SK-N-SH (cell line): ENCODE measurements around the gene TLN1. TPM values are rescaled to one million over a fixed set of nuclear protein-coding genes. Genes with fewer than 3 reads are reported as not detected.
A peak's percentile ranks its signal among the peaks of the same experiment; 100 is the strongest.

Experiments
- CTCF ChIA-PET: fragments of 300-600, 350-600 bp; formaldehyde crosslinking; extraction: SDS; loops from one replicate; lab custom pipeline; 2021; lab: Yijun Ruan, JAX
- POLR2A ChIA-PET: fragments of 350-600 bp; sonication (Branson Sonifier 250); formaldehyde crosslinking; extraction: SDS; loops from one replicate; lab custom pipeline; 2020; ENCODE audit warnings: antibody characterized with exemption, inconsistent platforms; lab: Yijun Ruan, JAX
- DNase-seq: peaks from one replicate; pipeline ENCODE4 v3.0.0; 2012
- H2AFZ ChIP-seq: fragments of 200-600 bp; sonication (generic); 2 replicates; pipeline ENCODE4 v1.8.1; 2016; ENCODE audit warnings: antibody characterized with exemption, mild to moderate bottlenecking, low read depth
- H3F3A ChIP-seq: fragments of 200-600 bp; sonication (generic); replicated peaks from 2 replicates; pipeline ENCODE3; 2016; ENCODE audit warnings: antibody characterized with exemption, mild to moderate bottlenecking; ENCODE audit not compliant: insufficient read depth
- H3K27ac ChIP-seq, 2 experiments: fragments of 200-500 bp in 1 of 2; fragments of 200-600 bp in 1 of 2; sonication (Bioruptor generic) in 1 of 2; sonication (generic), shearing (Covaris generic) in 1 of 2; 2 replicates each; pipeline versions ENCODE4 v1.5.1 to v1.6.1; 2014 to 2016; ENCODE audit warnings: low read depth in 2 of 2, inconsistent platforms in 1 of 2, low read length in 1 of 2, mild to moderate bottlenecking in 1 of 2, mixed read lengths in 1 of 2
- H3K27me3 ChIP-seq: fragments of 200-600 bp; sonication (generic), shearing (Covaris generic); 2 replicates; pipeline ENCODE4 v1.6.1; 2016; ENCODE audit warnings: mixed run types; ENCODE audit not compliant: insufficient read depth
- H3K36me3 ChIP-seq, 2 experiments: fragments of 200-500 bp in 1 of 2; fragments of 200-600 bp in 1 of 2; sonication (Bioruptor generic) in 1 of 2; sonication (generic) in 1 of 2; replicated peaks in 1 of 2; 2 replicates each; pipeline versions ENCODE3 to v1.5.1; 2014 to 2016; ENCODE audit warnings: low read length in 1 of 2, mild to moderate bottlenecking in 1 of 2; ENCODE audit not compliant: insufficient read depth in 2 of 2, control insufficient read depth in 1 of 2
- H3K4me1 ChIP-seq, 2 experiments: fragments of 200-500 bp in 1 of 2; fragments of 200-600 bp in 1 of 2; sonication (Bioruptor generic) in 1 of 2; sonication (generic), shearing (Covaris generic) in 1 of 2; 2 replicates each; pipeline versions ENCODE4 v1.5.1 to v1.6.1; 2014 to 2016; ENCODE audit warnings: low read depth in 1 of 2, low read length in 1 of 2, mixed run types in 1 of 2; ENCODE audit not compliant: insufficient read depth in 2 of 2, control insufficient read depth in 1 of 2
- H3K4me2 ChIP-seq: fragments of 200-600 bp; sonication (generic), shearing (Covaris generic); 2 replicates; pipeline ENCODE4 v1.6.1; 2017; ENCODE audit warnings: mixed run types
- H3K4me3 ChIP-seq, 2 experiments: fragments of 200-500 bp in 1 of 2; fragments of 200-600 bp in 1 of 2; sonication (Bioruptor generic) in 1 of 2; sonication (generic), shearing (Covaris generic) in 1 of 2; 2 replicates each; pipeline versions ENCODE4 v1.5.1 to v1.8.1; 2014 to 2016; ENCODE audit warnings: low read depth in 2 of 2, inconsistent platforms in 1 of 2, low read length in 1 of 2, mild to moderate bottlenecking in 1 of 2, mixed read lengths in 1 of 2, moderate library complexity in 1 of 2
- H3K79me2 ChIP-seq: fragments of 200-600 bp; sonication (generic); 2 replicates; pipeline ENCODE4 v1.8.1; 2017; ENCODE audit warnings: mild to moderate bottlenecking; ENCODE audit not compliant: insufficient read depth
- H3K9ac ChIP-seq: fragments of 200-600 bp; sonication (generic); 2 replicates; pipeline ENCODE4 v1.6.1; 2017; ENCODE audit warnings: mixed run types
- H3K9me2 ChIP-seq: fragments of 200-600 bp; sonication (generic); 2 replicates; pipeline ENCODE4 v1.6.1; 2017; ENCODE audit warnings: mixed run types
- H3K9me3 ChIP-seq: fragments of 200-600 bp; sonication (generic); 2 replicates; pipeline ENCODE4 v1.6.1; 2017; ENCODE audit warnings: mixed run types, mild to moderate bottlenecking, moderate library complexity
- H4K20me1 ChIP-seq: fragments of 200-600 bp; sonication (generic); 2 replicates; pipeline ENCODE4 v1.6.1; 2017; ENCODE audit warnings: mild to moderate bottlenecking, mixed run types; ENCODE audit not compliant: insufficient read depth
- CHD2 ChIP-seq: fragments of 150-350 bp; IDR thresholded peaks from 2 replicates; pipeline ENCODE4 v1.6.1; 2018; ENCODE audit warnings: low read length; ENCODE audit not compliant: partially characterized antibody
- EP300 ChIP-seq, 2 experiments: IDR thresholded peaks; 2 replicates each; pipeline versions ENCODE4 v1.4.0 to v1.6.1; 2012; ENCODE audit warnings: borderline replicate concordance in 1 of 2, low read depth in 1 of 2, low read length in 1 of 2
- FOSL2 ChIP-seq: IDR thresholded peaks from 2 replicates; pipeline ENCODE4 v1.4.0; 2012; ENCODE audit warnings: low read depth, mild to moderate bottlenecking, moderate library complexity, borderline replicate concordance
- FOXJ3 ChIP-seq: sonication (generic); formaldehyde crosslinking; IDR thresholded peaks from 2 replicates; pipeline ENCODE4 v1.5.1; 2020; ENCODE audit warnings: mild to moderate bottlenecking, missing genetic modification reagents
- IRF3 ChIP-seq: fragments of 150-350 bp; IDR thresholded peaks from 2 replicates; pipeline ENCODE4 v1.6.1; 2016; ENCODE audit warnings: mild to moderate bottlenecking, low read depth, low read length
- MEF2A ChIP-seq: IDR thresholded peaks from 2 replicates; pipeline ENCODE4 v1.4.0; 2012; ENCODE audit warnings: low read depth, borderline replicate concordance
- MXI1 ChIP-seq: IDR thresholded peaks from 2 replicates; pipeline ENCODE4 v1.6.1; 2012; ENCODE audit warnings: mild to moderate bottlenecking, low read depth, low read length, improper control_type of control experiment
- PBX3 ChIP-seq: IDR thresholded peaks from 2 replicates; pipeline ENCODE4; 2012
- POLR2AphosphoS5 ChIP-seq: IDR thresholded peaks from 2 replicates; pipeline ENCODE4 v1.6.1; 2012; ENCODE audit warnings: low read depth, low read length
- RAD21 ChIP-seq: IDR thresholded peaks from 2 replicates; pipeline ENCODE4 v1.6.1; 2012; ENCODE audit warnings: mild to moderate bottlenecking, low read length
- REST ChIP-seq: IDR thresholded peaks from 2 replicates; pipeline ENCODE4 v1.6.1; 2012; ENCODE audit warnings: mild to moderate bottlenecking, low read depth, low read length, moderate library complexity
- RXRA ChIP-seq: IDR thresholded peaks from 2 replicates; pipeline ENCODE4 v1.4.0; 2012; ENCODE audit warnings: low read depth, mild to moderate bottlenecking, borderline replicate concordance
- SIN3A ChIP-seq: IDR thresholded peaks from 2 replicates; pipeline ENCODE4 v1.6.1; 2012; ENCODE audit warnings: low read depth, mild to moderate bottlenecking, low read length, moderate library complexity, borderline replicate concordance
- SMC3 ChIP-seq: IDR thresholded peaks from 2 replicates; pipeline ENCODE4 v1.6.1; 2012; ENCODE audit warnings: low read depth, low read length, improper control_type of control experiment
- TEAD4 ChIP-seq: IDR thresholded peaks from 2 replicates; pipeline ENCODE4 v1.4.0; 2012; ENCODE audit warnings: mild to moderate bottlenecking, borderline replicate concordance; ENCODE audit not compliant: insufficient read depth
- YY1 ChIP-seq: IDR thresholded peaks from 2 replicates; pipeline ENCODE4 v1.4.0; 2012; ENCODE audit warnings: low read depth, mild to moderate bottlenecking
- ZBTB33 ChIP-seq: IDR thresholded peaks from 2 replicates; pipeline ENCODE4 v1.4.0; 2012; ENCODE audit warnings: low read depth, borderline replicate concordance
- WGBS: methylation state at CpG from one replicate; pipeline ENCODE4 v1.1.6; 2017; ENCODE audit warnings: low lambda C conversion rate; 5-methylcytosine and 5-hydroxymethylcytosine counted together
- polyA plus RNA-seq, 3 experiments: library from polyadenylated mRNA; depleted of rRNA; stranded (reverse); fragments of >200 nt; gene quantifications; 2 replicates each; pipeline ENCODE4 v1.2.3, GENCODE V29; 2012

Gene TLN1
- polyA plus RNA-seq, 1 of the 3 experiments (the other 2 are of a cell fraction): 115 TPM

GRCh38 chr9:35737143-35737542 is 5.1 kb upstream of the TLN1 start:
- ChIA-PET CTCF (interaction anchor here (1.0 to 6.5 kb wide), 6 partner anchors 10 to 79 kb away, joined by 3 to 88 read pairs (median 7); partner anchors contain the start of genes CCDC107, GBA2, RGP1 and RMRP), POLR2A (interaction anchor here (0.9 to 1.1 kb wide), 2 partner anchors 12 to 20 kb away, joined by 3 to 5 read pairs; partner anchors contain the start of genes GBA2 and RGP1)
- Histone ChIP-seq H3K36me3 (peaks cover 57 to 69% of the 10 kb centered on the region in 2 experiments), H3K9ac (no peak overlapping the region), H3F3A (peaks cover 55% of the 10 kb centered on the region), H3K79me2 (peaks cover 35% of the 10 kb centered on the region), H3K9me2 (no peaks in the 10 kb centered on the region), H3K4me3 (no peak overlapping the region), H3K27me3 (no peaks in the 10 kb centered on the region), H2AFZ (no peak overlapping the region), H3K9me3 (no peaks in the 10 kb centered on the region), H3K4me2 (no peak overlapping the region), H3K27ac (peak overlapping the region in 1 of 2 experiments; percentile 10; a peak in 1 of 4 replicates), H3K4me1 (peaks cover 11 to 13% of the 10 kb centered on the region in 2 experiments; a peak in 3 of 4 replicates), H4K20me1 (peaks cover 3% of the 10 kb centered on the region; the same call in 1 of the 2 replicates)
- 93% methylated on average over 3 of the region's 7 CpGs for WGBS
- no peak for DNase-seq
- TF ChIP-seq RAD21 (no peak), RXRA (no peak), ZBTB33 (no peak)

- Histone ChIP-seq H2AFZ (no peak overlapping the region), H4K20me1 (peaks cover 3% of the 10 kb centered on the region; the same call in 1 of the 2 replicates), H3K4me2 (no peak overlapping the region), H3K4me3 (no peak overlapping the region), H3K27me3 (no peaks in the 10 kb centered on the region), H3K4me1 (peaks cover 11 to 13% of the 10 kb centered on the region in 2 experiments), H3K9ac (no peak overlapping the region), H3K36me3 (peaks cover 54 to 64% of the 10 kb centered on the region in 2 experiments), H3K79me2 (peaks cover 38% of the 10 kb centered on the region), H3K9me3 (no peaks in the 10 kb centered on the region), H3F3A (peaks cover 57% of the 10 kb centered on the region), H3K9me2 (no peaks in the 10 kb centered on the region), H3K27ac (peak overlapping the region; percentile 10 to 28; a peak in 3 of 4 replicates)
- peak; percentile 69 for DNase-seq
- POLR2A ChIA-PET: interaction anchor here (1.1 to 1.2 kb wide), 2 partner anchors 12 to 21 kb away, joined by 3 to 7 read pairs; partner anchors contain the start of genes GBA2 and RGP1
- CTCF ChIA-PET: interaction anchor here (0.5 to 6.5 kb wide), 19 partner anchors 9 to 769 kb away, joined by 3 to 88 read pairs (median 3); partner anchors contain the start of genes CCDC107, GBA2, HRCT1 and MSMP
- whole genome bisulfite sequencing: 51% methylated on average over 3 of the region's 5 CpGs
- TF ChIP-seq FOSL2: no peak
- no peak for TF ChIP-seq SIN3A
- TF ChIP-seq IRF3: no peak
- TF ChIP-seq MXI1: no peak
- no peak for TF ChIP-seq PBX3
- TF ChIP-seq SMC3: peak; percentile 53
- TF ChIP-seq TEAD4: no peak
- TF ChIP-seq POLR2AphosphoS5: no peak; the same call in 1 of the 2 replicates
- TF ChIP-seq RAD21: peak; percentile 69
- no peak for TF ChIP-seq EP300 (IDR thresholded peaks at IDR 0.05; ENCODE audit: borderline replicate concordance in 1 of 2, low read depth in 1 of 2, low read length in 1 of 2)
- no peak for TF ChIP-seq YY1
- TF ChIP-seq REST: no peak
- no peak for TF ChIP-seq FOXJ3 (CRISPR knock-in tag)
- no peak for TF ChIP-seq CHD2
- TF ChIP-seq MEF2A: no peak
Observed at GRCh38 chr9:35736201-35736633, 4.2 kb upstream of the TLN1 start.
